GM18868 (cell line): Measurements from ENCODE around the gene MAPKAP1.
"Not testable (repeated sequence)": the region's sequence is repeated elsewhere in the genome, so short reads cannot be mapped to it uniquely, and the experiment has no call there.

ENCODE experiments used
- ATAC-seq: cut with Tn5 transposase; IDR thresholded peaks from one replicate; pipeline ENCODE4 v1.9.1; 2021; ENCODE audit warnings: mild to moderate bottlenecking, moderate library complexity; ENCODE audit not compliant: unreplicated experiment

MAPKAP1 gene

DNA sequence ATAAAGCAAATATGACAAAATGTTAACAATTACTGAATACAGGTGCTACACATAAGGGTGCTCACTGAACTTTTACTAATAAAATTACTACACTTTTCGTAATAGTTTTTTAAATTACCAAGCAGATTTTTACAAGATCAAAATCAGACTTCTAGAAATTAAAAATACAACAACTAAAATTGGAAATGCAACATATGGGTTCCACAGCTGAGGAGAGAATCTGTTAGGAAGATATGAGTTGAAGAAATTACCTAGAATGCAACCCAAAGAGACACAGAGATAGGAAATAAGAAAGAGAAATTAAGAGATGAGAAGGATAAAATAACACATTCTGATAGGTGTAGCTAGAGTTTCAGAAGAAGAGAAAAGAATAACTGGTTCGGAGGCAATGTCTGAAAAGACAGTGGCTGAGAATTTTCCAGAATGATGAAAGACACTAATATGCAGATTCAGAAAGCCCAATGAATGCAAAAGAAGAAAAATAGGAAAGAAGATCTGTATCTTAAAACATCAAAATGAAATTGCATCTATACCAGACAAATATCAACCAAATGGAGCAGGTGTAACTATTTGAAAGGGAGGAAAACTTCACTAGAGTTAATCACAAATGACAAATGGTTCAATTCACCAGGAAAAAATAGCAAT lies 95.8 kb downstream of the MAPKAP1 start:
- ATAC-seq, result no peak

- no peak for ATAC-seq
Observed at GRCh38 chr9:125609744-125610143, 97.3 kb downstream of the MAPKAP1 start.

GRCh38 chr9:125608489-125609224 lies 98.4 kb downstream of the MAPKAP1 start:
- no peak for ATAC-seq

DNA sequence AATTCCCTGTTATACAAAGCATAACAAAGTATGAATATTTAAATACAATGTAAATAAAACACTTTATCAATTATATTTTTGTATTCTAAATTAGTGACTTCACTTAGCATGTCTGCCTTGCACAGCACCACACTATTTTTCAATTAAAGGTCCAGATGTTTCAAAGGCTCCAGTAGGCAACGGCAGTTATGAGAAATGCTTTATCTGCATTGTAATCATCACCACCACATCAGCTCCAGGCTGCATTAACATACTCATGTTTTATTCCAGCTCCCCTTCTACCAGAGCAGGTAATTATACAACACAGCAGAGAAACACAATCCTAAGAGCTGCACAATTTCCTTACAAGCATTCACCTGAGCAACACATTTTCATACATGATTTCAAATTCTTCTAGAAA lies 102.8 kb downstream of the MAPKAP1 start:
- no peak for ATAC-seq

- ATAC-seq, result no peak
Observed at GRCh38 chr9:125603478-125604021, 103.5 kb downstream of the MAPKAP1 start.

GRCh38 chr9:125601961-125602360 lies 105.0 kb downstream of the MAPKAP1 start:
- no peak for ATAC-seq

DNA sequence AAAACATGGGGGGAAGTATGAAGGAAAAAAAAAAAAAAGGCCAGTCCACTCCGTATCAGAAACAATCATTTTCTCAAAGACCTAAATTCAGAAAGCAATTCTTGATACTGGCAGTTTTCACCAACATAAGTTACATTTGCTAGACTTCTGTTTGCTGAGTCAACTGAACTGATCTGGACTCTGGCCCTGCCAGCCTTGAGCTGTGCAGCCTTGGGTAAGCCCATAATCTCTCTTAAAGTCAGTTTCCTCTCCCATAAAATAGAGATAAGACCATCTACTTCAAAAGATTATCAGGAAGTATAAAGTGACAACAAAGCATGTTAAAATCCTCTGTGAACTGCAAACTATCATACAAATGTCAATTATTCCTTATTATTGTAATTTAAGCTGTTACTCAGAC lies 106.8 kb downstream of the MAPKAP1 start:
- no peak for ATAC-seq

DNA sequence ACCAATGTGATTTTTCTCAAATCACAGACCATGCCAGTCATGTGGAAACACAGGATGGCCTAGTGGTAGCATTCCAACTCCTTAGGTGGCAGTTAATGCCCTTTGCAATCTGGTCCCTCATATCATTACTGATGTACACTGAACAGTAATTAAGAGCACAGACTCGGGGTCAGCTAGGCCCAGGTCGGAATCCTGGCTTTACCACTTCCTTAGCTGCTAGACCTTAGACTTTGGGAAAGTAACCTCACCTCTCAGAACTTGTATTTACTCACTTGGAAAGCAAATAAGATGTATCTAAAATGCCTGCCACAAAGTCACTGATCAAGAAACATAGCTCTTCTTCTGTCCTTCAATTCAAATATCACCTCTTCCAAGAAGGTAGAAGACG lies 112.8 kb downstream of the MAPKAP1 start:
- no peak for ATAC-seq

DNA sequence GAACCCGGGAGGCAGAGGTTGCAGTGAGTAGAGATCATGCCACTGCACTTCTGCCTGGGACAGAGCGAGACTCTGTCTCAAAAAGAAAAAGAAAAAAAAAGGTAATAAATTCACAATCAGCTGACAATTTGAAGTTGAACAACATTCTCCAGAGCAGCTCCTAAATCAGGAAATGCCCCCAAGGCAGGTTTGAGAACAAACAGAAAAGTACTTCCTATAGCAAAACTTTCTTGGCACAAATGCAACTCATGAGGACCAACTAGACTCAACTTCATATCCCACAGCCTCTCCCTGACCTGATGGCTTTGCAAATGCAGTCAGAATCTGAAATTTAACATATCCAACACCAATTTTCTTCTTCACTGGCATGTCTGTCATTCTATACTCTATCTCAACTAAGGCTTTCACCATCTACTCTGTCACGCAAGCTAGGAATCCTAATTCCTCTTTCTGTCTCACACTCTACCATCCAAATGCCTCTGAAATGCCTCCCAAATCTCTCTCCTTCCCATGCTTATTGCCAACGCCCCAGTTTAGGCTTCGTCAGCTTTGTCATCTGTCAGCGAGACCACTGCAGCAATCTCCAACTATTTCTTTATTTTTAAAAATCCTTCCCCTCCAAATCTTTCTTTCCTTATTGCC lies 113.3 kb downstream of the MAPKAP1 start:
- ATAC-seq, result no peak

- no peak for ATAC-seq
Observed at GRCh38 chr9:125591888-125592287, 115.1 kb downstream of the MAPKAP1 start.

DNA sequence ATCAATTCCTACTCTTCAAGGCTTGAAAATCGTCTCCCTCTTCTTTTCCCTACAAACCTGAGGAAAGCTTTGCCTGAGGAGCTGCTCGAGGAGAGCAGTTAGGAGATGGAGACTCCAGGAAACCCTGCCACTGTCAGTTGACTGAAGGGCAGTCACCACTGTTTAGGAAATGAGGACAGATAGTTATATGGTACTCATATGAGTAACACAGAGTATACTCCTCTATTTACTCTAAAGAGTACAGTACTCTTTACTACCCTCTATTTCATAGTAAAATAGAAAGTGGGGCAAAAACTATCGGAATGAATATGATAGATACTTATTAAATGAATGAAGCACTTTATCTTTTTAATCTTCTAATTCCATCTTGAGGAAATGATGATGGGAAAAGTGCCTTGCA lies 115.8 kb downstream of the MAPKAP1 start:
- no peak for ATAC-seq

GRCh38 chr9:125589287-125589686 lies 117.7 kb downstream of the MAPKAP1 start:
- no peak for ATAC-seq

- no peak for ATAC-seq
Observed at GRCh38 chr9:125587819-125588460, 119.1 kb downstream of the MAPKAP1 start.

DNA sequence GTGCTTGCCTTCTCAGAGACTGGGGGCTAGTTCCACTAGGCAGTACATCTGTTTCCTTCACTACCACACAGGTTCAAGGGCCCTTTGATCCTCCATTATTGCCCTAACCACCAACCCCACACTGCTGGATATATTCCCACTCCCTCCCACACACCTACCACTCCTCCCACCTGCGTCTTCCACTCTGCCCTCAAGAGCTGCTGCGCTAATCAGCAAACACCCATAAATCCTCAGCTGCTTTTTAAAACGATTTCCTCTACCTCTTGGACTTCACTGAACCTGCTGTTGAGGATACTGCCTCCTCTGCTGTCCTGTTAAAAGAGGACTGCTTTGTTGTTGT lies 120.9 kb downstream of the MAPKAP1 start:
- ATAC-seq, result no peak

GRCh38 chr9:125585503-125586171 lies 121.4 kb downstream of the MAPKAP1 start:
- ATAC-seq, result no peak

- no peak for ATAC-seq
Observed at GRCh38 chr9:125580701-125581286, 126.2 kb downstream of the MAPKAP1 start.

GRCh38 chr9:125579030-125579932 lies 127.7 kb downstream of the MAPKAP1 start:
- ATAC-seq, result no peak

GRCh38 chr9:125574126-125574877 lies 132.7 kb downstream of the MAPKAP1 start:
- no peak for ATAC-seq

DNA sequence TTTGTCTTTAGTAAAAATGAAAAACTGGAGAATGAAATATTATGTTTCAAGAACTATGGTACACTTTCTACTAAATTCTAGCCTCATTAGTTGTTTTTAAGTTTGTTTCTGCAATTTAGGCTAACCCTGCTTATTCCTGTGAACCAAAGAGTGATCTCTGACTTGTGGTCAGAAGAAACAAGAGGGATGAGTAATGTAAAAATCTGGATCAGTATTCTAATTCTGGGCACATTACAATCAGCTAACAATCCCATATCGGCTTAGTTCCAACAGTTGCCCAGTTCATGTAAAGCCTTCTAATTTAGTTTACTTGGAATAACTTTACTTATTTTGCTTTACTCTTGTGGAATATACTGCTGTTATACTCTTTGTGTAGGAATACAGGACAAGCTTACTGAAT lies 134.5 kb downstream of the MAPKAP1 start:
- not testable (repeated sequence) for ATAC-seq
